ENCODE data around the gene HSPD1. TPM values are rescaled to one million over a fixed set of nuclear protein-coding genes. Genes with fewer than 3 reads are reported as not detected.

Gene HSPD1
- total RNA-seq, 1 experiment from 2014 or later: 877 TPM

DNA sequence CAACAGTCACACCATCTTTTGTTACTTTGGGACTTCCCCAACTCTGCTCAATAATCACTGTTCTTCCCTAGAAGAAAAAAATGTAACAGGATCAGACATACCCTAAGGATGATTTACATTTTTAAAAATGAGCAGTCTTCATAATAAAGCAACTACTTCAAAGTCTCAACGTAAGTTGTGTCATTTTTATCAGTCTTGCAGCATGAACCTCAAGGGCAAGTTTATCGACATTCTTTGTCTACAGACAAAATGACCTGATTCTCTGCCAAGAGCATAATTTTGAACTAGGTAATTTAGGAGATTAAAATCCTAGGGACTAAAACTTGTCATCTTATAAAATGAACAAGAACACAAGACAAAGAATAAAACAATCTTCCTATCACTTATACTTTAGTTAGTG is 2.3 kb downstream of the HSPD1 start:
- no peaks in the 10 kb centered on the region for H3K9me3 Mint-ChIP-seq (ENCODE audit: unreplicated experiment)
- H3K27me3 ChIP-seq (replicated peaks; ENCODE audit: control insufficient read depth, insufficient read depth, low read length): no peaks in the 10 kb centered on the region
- H3K36me3 Mint-ChIP-seq (ENCODE audit: insufficient read depth, unreplicated experiment): peaks cover 100% of the 10 kb centered on the region
- BruUV-seq (replicated peaks): no TSS peak
- peaks cover 40% of the 10 kb centered on the region for H3K4me1 ChIP-seq
- intact Hi-C loops (cut with micrococcal nuclease; ENCODE audit: unreplicated experiment): loop anchor here (5.0 kb wide), 1 partner anchor 280 kb away; no protein-coding TSS in a partner anchor
- no peaks in the 10 kb centered on the region for H3K27me3 Mint-ChIP-seq (ENCODE audit: insufficient read depth, unreplicated experiment)
- peak overlapping the region; percentile 97 for H3K27ac Mint-ChIP-seq (ENCODE audit: unreplicated experiment)
- H3K4me3 ChIP-seq (ENCODE audit: low read depth, low read length): no peak overlapping the region
- peaks cover 2% of the 10 kb centered on the region; the same call in 1 of the 2 replicates for H3K36me3 ChIP-seq (ENCODE audit: control insufficient read depth, insufficient read depth, low read length)
- TF ChIP-seq, protein P1, sequence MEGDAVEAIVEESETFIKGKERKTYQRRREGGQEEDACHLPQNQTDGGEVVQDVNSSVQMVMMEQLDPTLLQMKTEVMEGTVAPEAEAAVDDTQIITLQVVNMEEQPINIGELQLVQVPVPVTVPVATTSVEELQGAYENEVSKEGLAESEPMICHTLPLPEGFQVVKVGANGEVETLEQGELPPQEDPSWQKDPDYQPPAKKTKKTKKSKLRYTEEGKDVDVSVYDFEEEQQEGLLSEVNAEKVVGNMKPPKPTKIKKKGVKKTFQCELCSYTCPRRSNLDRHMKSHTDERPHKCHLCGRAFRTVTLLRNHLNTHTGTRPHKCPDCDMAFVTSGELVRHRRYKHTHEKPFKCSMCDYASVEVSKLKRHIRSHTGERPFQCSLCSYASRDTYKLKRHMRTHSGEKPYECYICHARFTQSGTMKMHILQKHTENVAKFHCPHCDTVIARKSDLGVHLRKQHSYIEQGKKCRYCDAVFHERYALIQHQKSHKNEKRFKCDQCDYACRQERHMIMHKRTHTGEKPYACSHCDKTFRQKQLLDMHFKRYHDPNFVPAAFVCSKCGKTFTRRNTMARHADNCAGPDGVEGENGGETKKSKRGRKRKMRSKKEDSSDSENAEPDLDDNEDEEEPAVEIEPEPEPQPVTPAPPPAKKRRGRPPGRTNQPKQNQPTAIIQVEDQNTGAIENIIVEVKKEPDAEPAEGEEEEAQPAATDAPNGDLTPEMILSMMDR (IDR thresholded peaks at IDR 0.05; ENCODE audit: insufficient read depth in 1 of 2, low read depth in 1 of 2, low read length in 1 of 2, severe bottlenecking in 1 of 2, unreplicated experiment in 1 of 2): no peak
- peaks cover 4% of the 10 kb centered on the region for H3K4me1 Mint-ChIP-seq (ENCODE audit: low read depth, unreplicated experiment)
- no peak for DNase-seq
- ChIA-PET POLR2A (no interaction called here), CTCF (no interaction called here)
- peak overlapping the region; percentile 95 for H3K4me3 Mint-ChIP-seq (ENCODE audit: unreplicated experiment)
- H3K9me3 ChIP-seq: no peaks in the 10 kb centered on the region

GRCh38 chr2:197496695-197497094 is 2.9 kb downstream of the HSPD1 start:
- H3K4me1 Mint-ChIP-seq (ENCODE audit: low read depth, unreplicated experiment): no peaks in the 10 kb centered on the region
- no peaks in the 10 kb centered on the region for H3K9me3 Mint-ChIP-seq (ENCODE audit: unreplicated experiment)
- peaks cover 2% of the 10 kb centered on the region; the same call in 1 of the 2 replicates for H3K36me3 ChIP-seq (ENCODE audit: control insufficient read depth, insufficient read depth, low read length)
- no peak overlapping the region for H3K4me3 ChIP-seq (ENCODE audit: low read depth, low read length)
- BruUV-seq (replicated peaks): no TSS peak
- peaks cover 98% of the 10 kb centered on the region for H3K36me3 Mint-ChIP-seq (ENCODE audit: insufficient read depth, unreplicated experiment)
- no peaks in the 10 kb centered on the region for H3K9me3 ChIP-seq
- intact Hi-C loops (cut with micrococcal nuclease; ENCODE audit: unreplicated experiment): loop anchor here (5.0 kb wide), 1 partner anchor 281 kb away; no protein-coding TSS in a partner anchor
- TF ChIP-seq, protein P1 (IDR thresholded peaks at IDR 0.05; ENCODE audit: insufficient read depth in 1 of 2, low read depth in 1 of 2, low read length in 1 of 2, severe bottlenecking in 1 of 2, unreplicated experiment in 1 of 2): no peak
- H3K4me1 ChIP-seq: peaks cover 33% of the 10 kb centered on the region
- H3K27ac Mint-ChIP-seq (ENCODE audit: unreplicated experiment): no peak overlapping the region
- H3K27me3 ChIP-seq (replicated peaks; ENCODE audit: control insufficient read depth, insufficient read depth, low read length): no peaks in the 10 kb centered on the region
- ChIA-PET CTCF (no interaction called here), POLR2A (no interaction called here)
- H3K4me3 Mint-ChIP-seq (ENCODE audit: unreplicated experiment): peak overlapping the region; percentile 95
- DNase-seq: no peak
- H3K27me3 Mint-ChIP-seq (ENCODE audit: insufficient read depth, unreplicated experiment): no peaks in the 10 kb centered on the region

- Histone ChIP-seq H3K4me1 (peaks cover 33% of the 10 kb centered on the region), H3K9me3 (no peaks in the 10 kb centered on the region), H3K4me3 (ENCODE audit: low read depth, low read length) (no peak overlapping the region), H3K27me3 (replicated peaks; ENCODE audit: control insufficient read depth, insufficient read depth, low read length) (no peaks in the 10 kb centered on the region), H3K36me3 (ENCODE audit: control insufficient read depth, insufficient read depth, low read length) (peaks cover 2% of the 10 kb centered on the region; the same call in 1 of the 2 replicates)
- intact Hi-C loops (cut with micrococcal nuclease; ENCODE audit: unreplicated experiment): loop anchor here (5.0 kb wide), 1 partner anchor 282 kb away; no protein-coding TSS in a partner anchor
- Mint-ChIP-seq H3K9me3 (ENCODE audit: unreplicated experiment) (no peaks in the 10 kb centered on the region), H3K27me3 (ENCODE audit: insufficient read depth, unreplicated experiment) (no peaks in the 10 kb centered on the region), H3K4me1 (ENCODE audit: low read depth, unreplicated experiment) (no peaks in the 10 kb centered on the region), H3K27ac (ENCODE audit: unreplicated experiment) (no peak overlapping the region), H3K36me3 (ENCODE audit: insufficient read depth, unreplicated experiment) (peaks cover 98% of the 10 kb centered on the region), H3K4me3 (ENCODE audit: unreplicated experiment) (no peak overlapping the region)
- CTCF ChIA-PET: no interaction called here
- POLR2A ChIA-PET: interaction anchor here (1.3 kb wide), 1 partner anchor 43 kb away, joined by 3 read pairs; the partner anchor contains the start of gene COQ10B
- BruUV-seq (replicated peaks): no TSS peak
- DNase-seq: no peak
- TF ChIP-seq, protein P1 (IDR thresholded peaks at IDR 0.05; ENCODE audit: insufficient read depth in 1 of 2, low read depth in 1 of 2, low read length in 1 of 2, severe bottlenecking in 1 of 2, unreplicated experiment in 1 of 2): no peak
Observed at GRCh38 chr2:197495433-197496134, 4.1 kb downstream of the HSPD1 start.

Measured in Caco-2 (cell line).